Activated CD4-positive, alpha-beta memory T cell treated with anti-CD3 and anti-CD28 coated beads for 36 hours (primary cell): ENCODE results near the gene PKN2. TPM values are rescaled to one million over a fixed set of nuclear protein-coding genes. Genes with fewer than 3 reads are reported as not detected.

Experiments
- CTCF ChIA-PET: fragments of 350-600 bp; sonication (Branson Sonifier 250); formaldehyde crosslinking; loops from one replicate; lab custom pipeline; 2021; ENCODE audit warnings: antibody characterized with exemption, inconsistent platforms; lab: Charles Lee
- POLR2A ChIA-PET: fragments of 350-600 bp; sonication (Branson Sonifier 250); formaldehyde crosslinking; loops from one replicate; lab custom pipeline; 2021; ENCODE audit warnings: antibody characterized with exemption; lab: Charles Lee
- DNase-seq: peaks from one replicate; pipeline ENCODE4 v3.0.0-alpha.2; 2020
- H3K27ac Mint-ChIP-seq: one replicate; pipeline ENCODE4 v1.8.0; 2021; ENCODE audit warnings: mixed read lengths
- H3K27me3 Mint-ChIP-seq: one replicate; pipeline ENCODE4 v1.8.0; 2021; ENCODE audit warnings: mixed read lengths
- H3K36me3 Mint-ChIP-seq: one replicate; pipeline ENCODE4 v1.8.0; 2021; ENCODE audit warnings: mixed read lengths
- H3K4me1 Mint-ChIP-seq: one replicate; pipeline ENCODE4 v1.8.0; 2021; ENCODE audit warnings: low read depth, mixed read lengths
- H3K4me3 Mint-ChIP-seq: one replicate; pipeline ENCODE4 v1.8.0; 2021; ENCODE audit warnings: mild to moderate bottlenecking, mixed read lengths
- H3K9me3 Mint-ChIP-seq: one replicate; pipeline ENCODE4 v1.8.0; 2021; ENCODE audit warnings: mixed read lengths
- intact Hi-C: fragments of 100-400 bp; cut with micrococcal nuclease; formaldehyde crosslinking; loops from one replicate; pipeline ENCODE4 v1.15.1; 2023
- total RNA-seq, 2 experiments: library from RNA; stranded (reverse); gene quantifications; one replicate each; pipeline ENCODE4 v1.2.3, GENCODE V29; 2021

Gene PKN2
- total RNA-seq, 2 experiments from 2014 or later = 16.2 to 17.9 TPM

- peaks cover 32% of the 10 kb centered on the region for H3K36me3 Mint-ChIP-seq
- POLR2A ChIA-PET = no interaction called here
- DNase-seq = no peak
- peaks cover 26% of the 10 kb centered on the region for H3K9me3 Mint-ChIP-seq
- intact Hi-C loops = loop anchor here (1.0 kb wide), 1 partner anchor 141 kb away; no protein-coding TSS in a partner anchor
- peaks cover 18% of the 10 kb centered on the region for H3K4me1 Mint-ChIP-seq
- H3K4me3 Mint-ChIP-seq = no peak overlapping the region
- no peaks in the 10 kb centered on the region for H3K27me3 Mint-ChIP-seq
- CTCF ChIA-PET = interaction anchor here (0.6 to 3.1 kb wide), 12 partner anchors 41 to 237 kb away, joined by 3 to 23 read pairs (median 3); no protein-coding TSS in a partner anchor
- no peak overlapping the region for H3K27ac Mint-ChIP-seq
These were observed 51.8 kb downstream of the PKN2 start for GRCh38 chr1:88735909-88736308.

- ChIA-PET CTCF (interaction anchor here (0.8 to 3.1 kb wide), 5 partner anchors 55 to 143 kb away, joined by 3 to 23 read pairs (median 3); no protein-coding TSS in a partner anchor), POLR2A (no interaction called here)
- Mint-ChIP-seq H3K9me3 (peaks cover 26% of the 10 kb centered on the region), H3K27me3 (no peaks in the 10 kb centered on the region), H3K36me3 (peaks cover 32% of the 10 kb centered on the region), H3K27ac (no peak overlapping the region), H3K4me3 (no peak overlapping the region), H3K4me1 (peaks cover 11% of the 10 kb centered on the region)
- intact Hi-C loops = loop anchor here (1.0 kb wide), 1 partner anchor 141 kb away; no protein-coding TSS in a partner anchor
- peak; percentile 40 for DNase-seq
These were observed 52.7 kb downstream of the PKN2 start for GRCh38 chr1:88736633-88737248.

GRCh38 chr1:88737338-88737927 lies 53.4 kb downstream of the PKN2 start:
- Mint-ChIP-seq H3K36me3 (peaks cover 33% of the 10 kb centered on the region), H3K4me1 (peaks cover 9% of the 10 kb centered on the region), H3K27ac (no peak overlapping the region), H3K9me3 (peaks cover 25% of the 10 kb centered on the region), H3K27me3 (no peaks in the 10 kb centered on the region), H3K4me3 (no peak overlapping the region)
- intact Hi-C loops = no loop called here
- ChIA-PET POLR2A (no interaction called here), CTCF (interaction anchor here (0.9 kb wide), 1 partner anchor 140 kb away, joined by 3 read pairs; no protein-coding TSS in a partner anchor)
- DNase-seq = no peak

DNA sequence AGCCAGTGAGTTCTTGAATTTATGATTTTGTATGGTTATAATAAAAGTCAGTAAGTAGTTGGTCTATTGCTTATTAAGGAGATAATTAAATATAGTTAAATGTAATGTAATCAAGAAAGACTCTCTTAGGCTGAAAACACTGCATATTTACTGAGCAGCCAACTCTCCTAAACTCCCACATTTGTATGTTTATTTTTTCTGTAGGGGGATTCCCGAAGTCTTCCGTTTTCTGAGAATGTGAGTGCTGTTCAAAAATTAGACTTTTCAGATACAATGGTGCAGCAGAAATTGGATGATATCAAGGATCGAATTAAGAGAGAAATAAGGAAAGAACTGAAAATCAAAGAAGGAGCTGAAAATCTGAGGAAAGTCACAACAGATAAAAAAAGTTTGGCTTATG lies 56.7 kb downstream of the PKN2 start:
- H3K27me3 Mint-ChIP-seq = no peaks in the 10 kb centered on the region
- no peak overlapping the region for H3K4me3 Mint-ChIP-seq
- H3K36me3 Mint-ChIP-seq = peaks cover 27% of the 10 kb centered on the region
- CTCF ChIA-PET = no interaction called here
- peaks cover 4% of the 10 kb centered on the region for H3K9me3 Mint-ChIP-seq
- intact Hi-C loops = no loop called here
- no peak overlapping the region for H3K27ac Mint-ChIP-seq
- POLR2A ChIA-PET = no interaction called here
- no peak for DNase-seq
- peaks cover 14% of the 10 kb centered on the region for H3K4me1 Mint-ChIP-seq

DNA sequence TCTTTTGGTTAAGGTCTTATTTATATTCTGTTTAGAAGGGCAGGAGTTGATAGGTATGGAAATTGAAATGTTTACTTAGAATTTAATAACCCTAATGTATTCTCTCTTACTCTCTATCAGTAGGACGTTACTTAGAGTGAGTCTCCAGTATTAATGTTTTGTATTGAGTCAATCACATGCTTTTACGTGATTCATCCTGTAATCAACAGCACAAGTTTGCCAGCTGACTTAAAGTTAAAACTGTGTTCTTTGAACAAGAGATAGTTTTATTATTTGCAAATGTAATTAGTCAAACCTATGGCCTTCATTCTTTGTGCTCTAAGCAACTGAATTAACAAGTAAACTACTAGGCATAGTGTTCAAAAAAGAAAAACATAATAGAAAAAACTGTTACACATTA lies 57.3 kb downstream of the PKN2 start:
- Mint-ChIP-seq H3K27ac (no peak overlapping the region), H3K36me3 (peaks cover 25% of the 10 kb centered on the region), H3K9me3 (no peaks in the 10 kb centered on the region), H3K4me3 (no peak overlapping the region), H3K27me3 (no peaks in the 10 kb centered on the region), H3K4me1 (peaks cover 14% of the 10 kb centered on the region)
- POLR2A ChIA-PET = no interaction called here
- CTCF ChIA-PET = no interaction called here
- intact Hi-C loops = no loop called here
- DNase-seq = no peak

GRCh38 chr1:88742531-88742930 lies 58.5 kb downstream of the PKN2 start:
- Mint-ChIP-seq H3K27ac (no peak overlapping the region), H3K36me3 (peaks cover 25% of the 10 kb centered on the region), H3K27me3 (no peaks in the 10 kb centered on the region), H3K9me3 (no peaks in the 10 kb centered on the region), H3K4me3 (no peak overlapping the region), H3K4me1 (peaks cover 16% of the 10 kb centered on the region)
- no peak for DNase-seq
- ChIA-PET CTCF (no interaction called here), POLR2A (no interaction called here)
- intact Hi-C loops = no loop called here

DNA sequence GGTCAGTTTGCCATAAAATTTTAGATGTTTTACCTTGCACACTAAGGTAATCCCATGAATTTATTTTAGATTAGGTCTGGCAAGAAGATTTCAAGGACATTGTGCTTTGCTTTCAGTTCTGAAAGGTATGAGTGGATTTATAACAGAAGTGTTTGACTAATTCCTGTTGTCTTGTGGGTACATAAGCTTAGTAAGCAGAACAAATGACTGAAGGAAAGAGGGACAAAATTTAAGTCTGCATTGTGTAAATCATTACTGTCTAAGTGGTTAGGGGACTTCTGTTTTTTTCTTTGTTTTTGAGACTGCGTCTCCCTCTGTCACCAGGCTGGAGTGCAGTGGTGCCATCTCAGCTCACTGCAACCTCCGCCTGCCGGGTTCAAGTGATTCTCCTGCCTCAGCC lies 60.1 kb downstream of the PKN2 start:
- Mint-ChIP-seq H3K4me3 (no peak overlapping the region), H3K27ac (no peak overlapping the region), H3K27me3 (no peaks in the 10 kb centered on the region), H3K36me3 (peaks cover 25% of the 10 kb centered on the region), H3K9me3 (no peaks in the 10 kb centered on the region), H3K4me1 (peaks cover 12% of the 10 kb centered on the region)
- ChIA-PET POLR2A (no interaction called here), CTCF (interaction anchor here (1.0 kb wide), 1 partner anchor 133 kb away, joined by 3 read pairs; no protein-coding TSS in a partner anchor)
- intact Hi-C loops = loop anchor here (2.0 kb wide), 1 partner anchor 59 kb away; the partner anchor contains the start of gene PKN2
- DNase-seq = no peak

GRCh38 chr1:88746916-88747315 lies 62.8 kb downstream of the PKN2 start:
- DNase-seq = no peak
- H3K27ac Mint-ChIP-seq = no peak overlapping the region
- ChIA-PET CTCF (no interaction called here), POLR2A (no interaction called here)
- intact Hi-C loops = no loop called here
- H3K4me3 Mint-ChIP-seq = no peak overlapping the region
- no peaks in the 10 kb centered on the region for H3K27me3 Mint-ChIP-seq
- no peaks in the 10 kb centered on the region for H3K9me3 Mint-ChIP-seq
- H3K36me3 Mint-ChIP-seq = peaks cover 21% of the 10 kb centered on the region
- peaks cover 7% of the 10 kb centered on the region for H3K4me1 Mint-ChIP-seq

- H3K27me3 Mint-ChIP-seq = no peaks in the 10 kb centered on the region
- POLR2A ChIA-PET = no interaction called here
These were observed 67.6 kb downstream of the PKN2 start for GRCh38 chr1:88751714-88752113.

GRCh38 chr1:88753506-88753905 lies 69.4 kb downstream of the PKN2 start:
- H3K27me3 Mint-ChIP-seq = no peaks in the 10 kb centered on the region

More at GRCh38 chr1:88751714-88752113, 67.6 kb downstream of the PKN2 start:
- CTCF ChIA-PET = interaction anchor here (0.7 to 0.9 kb wide), 2 partner anchors 66 to 125 kb away, joined by 3 read pairs; no protein-coding TSS in a partner anchor
- Mint-ChIP-seq H3K4me1 (peaks cover 2% of the 10 kb centered on the region), H3K9me3 (no peaks in the 10 kb centered on the region), H3K36me3 (peaks cover 13% of the 10 kb centered on the region), H3K27ac (no peak overlapping the region), H3K4me3 (no peak overlapping the region)
- no peak for DNase-seq
- intact Hi-C loops = no loop called here

DNA sequence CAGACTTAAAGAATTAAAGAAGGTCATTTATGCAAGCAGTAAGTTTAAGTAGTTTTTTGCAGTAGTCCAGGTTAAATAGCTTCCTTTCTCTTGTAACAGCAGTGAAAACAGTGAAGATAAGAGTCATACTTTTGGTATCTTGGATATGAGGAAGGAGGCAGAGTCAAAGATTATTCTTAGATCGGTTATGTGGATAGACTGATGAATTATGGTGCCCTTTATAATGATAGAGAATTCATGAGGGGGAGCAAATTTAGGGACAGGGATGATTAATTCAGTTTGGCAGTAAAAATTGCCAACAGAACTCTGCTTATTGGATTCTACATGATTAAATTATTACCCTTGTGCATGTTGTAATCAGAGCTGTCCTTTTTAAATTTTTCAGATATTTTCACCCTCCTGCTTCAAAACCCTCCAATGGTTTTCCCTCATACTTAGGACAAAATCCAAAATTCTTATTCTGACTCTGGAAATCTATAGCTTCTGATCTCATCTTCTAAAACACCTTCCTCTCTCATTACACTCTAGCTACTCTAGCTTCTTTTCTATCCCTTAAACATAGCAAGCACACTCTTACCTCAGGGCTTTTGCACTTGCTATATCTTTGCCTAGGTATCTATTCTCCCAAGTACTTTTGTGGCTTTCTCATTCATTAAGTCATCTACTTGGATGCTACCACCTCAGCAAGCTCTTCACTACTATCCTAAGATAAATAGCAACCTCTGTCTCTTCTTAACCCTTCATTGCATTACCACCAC lies 79.8 kb downstream of the PKN2 start:
- no peak for DNase-seq
- H3K27me3 Mint-ChIP-seq = no peaks in the 10 kb centered on the region
- H3K36me3 Mint-ChIP-seq = peaks cover 12% of the 10 kb centered on the region
- POLR2A ChIA-PET = no interaction called here
- H3K9me3 Mint-ChIP-seq = no peaks in the 10 kb centered on the region
- H3K27ac Mint-ChIP-seq = no peak overlapping the region
- CTCF ChIA-PET = no interaction called here
- intact Hi-C loops = no loop called here
- H3K4me3 Mint-ChIP-seq = no peak overlapping the region
- peaks cover 2% of the 10 kb centered on the region for H3K4me1 Mint-ChIP-seq

More at GRCh38 chr1:88753506-88753905, 69.4 kb downstream of the PKN2 start:
- Mint-ChIP-seq H3K4me3 (no peak overlapping the region), H3K36me3 (peaks cover 14% of the 10 kb centered on the region), H3K4me1 (no peaks in the 10 kb centered on the region), H3K9me3 (no peaks in the 10 kb centered on the region), H3K27ac (no peak overlapping the region)
- DNase-seq = no peak
- intact Hi-C loops = no loop called here
- CTCF ChIA-PET = interaction anchor here (0.6 kb wide), 1 partner anchor 96 kb away, joined by 4 read pairs; no protein-coding TSS in a partner anchor
- POLR2A ChIA-PET = no interaction called here

- H3K27ac Mint-ChIP-seq = no peak overlapping the region
These were observed 84.1 kb downstream of the PKN2 start for GRCh38 chr1:88768187-88768586.

More at GRCh38 chr1:88768187-88768586, 84.1 kb downstream of the PKN2 start:
- Mint-ChIP-seq H3K27me3 (no peaks in the 10 kb centered on the region), H3K36me3 (peaks cover 12% of the 10 kb centered on the region), H3K4me1 (peaks cover 3% of the 10 kb centered on the region), H3K4me3 (no peak overlapping the region), H3K9me3 (no peaks in the 10 kb centered on the region)
- no peak for DNase-seq
- intact Hi-C loops = no loop called here
- CTCF ChIA-PET = no interaction called here
- POLR2A ChIA-PET = interaction anchor here (1.0 kb wide), 1 partner anchor 10 kb away, joined by 3 read pairs; no protein-coding TSS in a partner anchor
